GM21367 (cell line): Measurements from ENCODE around the gene P2RX6.
"Not testable (repeated sequence)": the region's sequence is repeated elsewhere in the genome, so short reads cannot be mapped to it uniquely, and the experiment has no call there.

Experiments
- ATAC-seq: cut with Tn5 transposase; IDR thresholded peaks from one replicate; pipeline ENCODE4 v1.9.1; 2021; ENCODE audit not compliant: unreplicated experiment

P2RX6 gene

GRCh38 chr22:21014726-21015465, at the start of gene P2RX6:
Gene P2RX6 (plus strand): TSS chr22:21015165. CDS start chr22:21015175, 10 bp downstream.
- no peak for ATAC-seq

GRCh38 chr22:20965888-20966855, 48.8 kb upstream of the P2RX6 start:
- no peak for ATAC-seq

- ATAC-seq, result no peak
These were observed 47.9 kb upstream of the P2RX6 start, which contains the start of gene AIFM3 for GRCh38 chr22:20966883-20967696. Gene AIFM3 (plus strand): TSS chr22:20967255. CDS start chr22:20967945, 690 bp downstream.

GRCh38 chr22:20967697-20968211, 47.2 kb upstream of the P2RX6 start:
- ATAC-seq, result no peak

GRCh38 chr22:20968281-20968977, 46.5 kb upstream of the P2RX6 start:
- ATAC-seq, result no peak

GRCh38 chr22:20970939-20971657, 43.9 kb upstream of the P2RX6 start:
- ATAC-seq, result no peak

- ATAC-seq, result not testable (repeated sequence)
These were observed 42.8 kb upstream of the P2RX6 start for GRCh38 chr22:20972014-20972694.

- no peak for ATAC-seq
These were observed 41.9 kb upstream of the P2RX6 start for GRCh38 chr22:20972933-20973577.

- ATAC-seq, result no peak
These were observed 41.2 kb upstream of the P2RX6 start for GRCh38 chr22:20973634-20974286.

GRCh38 chr22:20974336-20974955, 40.5 kb upstream of the P2RX6 start:
- no peak for ATAC-seq

- no peak for ATAC-seq
These were observed 39.2 kb upstream of the P2RX6 start for GRCh38 chr22:20975541-20976290.

- no peak for ATAC-seq
These were observed 38.6 kb upstream of the P2RX6 start for GRCh38 chr22:20976291-20976877.

- ATAC-seq, result no peak
These were observed 37.9 kb upstream of the P2RX6 start for GRCh38 chr22:20977019-20977418.

- no peak for ATAC-seq
These were observed 37.3 kb upstream of the P2RX6 start for GRCh38 chr22:20977516-20978170.

GRCh38 chr22:20978419-20978818, 36.5 kb upstream of the P2RX6 start:
- no peak for ATAC-seq
